HEK293T (cell line): ENCODE measurements around the gene SLC22A12.

Source experiments
- CTCF ChIA-PET: fragments of 350-600 bp; formaldehyde crosslinking; extraction: SDS; loops from one replicate; lab custom pipeline; 2021; ENCODE audit warnings: antibody characterized with exemption, inconsistent platforms; lab: Yijun Ruan, JAX
- POLR2A ChIA-PET: fragments of 350-600 bp; formaldehyde crosslinking; extraction: SDS; loops from one replicate; lab custom pipeline; 2020; ENCODE audit warnings: antibody characterized with exemption, inconsistent platforms; lab: Yijun Ruan, JAX
- DNase-seq: peaks from one replicate; pipeline ENCODE4 v3.0.0; 2012; ENCODE audit warnings: mixed read lengths; ENCODE audit errors: extremely low spot score
- ARNT ChIP-seq: fragments of 450-650 bp; IDR thresholded peaks from 2 replicates; pipeline ENCODE4 v1.6.1; 2017; ENCODE audit warnings: mild to moderate bottlenecking
- BHLHE40 ChIP-seq: fragments of 450-650 bp; IDR thresholded peaks from 2 replicates; pipeline ENCODE4 v1.6.1; 2016; ENCODE audit warnings: mild to moderate bottlenecking, moderate library complexity, borderline replicate concordance
- CTBP1 ChIP-seq: fragments of 450-650 bp; IDR thresholded peaks from 2 replicates; pipeline ENCODE4 v1.6.1; 2016; ENCODE audit warnings: borderline replicate concordance
- ELF4 ChIP-seq: fragments of 450-650 bp; IDR thresholded peaks from 2 replicates; pipeline ENCODE4 v1.6.1; 2017; ENCODE audit warnings: antibody characterized with exemption
- FOXA1 ChIP-seq: fragments of 450-650 bp; IDR thresholded peaks from 2 replicates; pipeline ENCODE4 v1.6.1; 2016; ENCODE audit warnings: mild to moderate bottlenecking
- FOXK2 ChIP-seq: fragments of 450-650 bp; IDR thresholded peaks from 2 replicates; pipeline ENCODE4 v1.6.1; 2016; ENCODE audit warnings: mild to moderate bottlenecking
- HDGF ChIP-seq: fragments of 450-650 bp; IDR thresholded peaks from 2 replicates; pipeline ENCODE4 v1.6.1; 2017; ENCODE audit warnings: antibody characterized with exemption, borderline replicate concordance
- L3MBTL2 ChIP-seq: fragments of 450-650 bp; conservative IDR thresholded peaks from 2 replicates; pipeline ENCODE4 v1.6.1; 2016; ENCODE audit warnings: mild to moderate bottlenecking
- LEF1 ChIP-seq: fragments of 450-650 bp; IDR thresholded peaks from 2 replicates; pipeline ENCODE4 v1.6.1; 2017; ENCODE audit warnings: mild to moderate bottlenecking, borderline replicate concordance
- NFRKB ChIP-seq: fragments of 450-650 bp; IDR thresholded peaks from 2 replicates; pipeline ENCODE4 v1.6.1; 2016; ENCODE audit warnings: mild to moderate bottlenecking, moderate library complexity
- SP1 ChIP-seq: fragments of 450-650 bp; IDR thresholded peaks from 2 replicates; pipeline ENCODE4 v1.6.1; 2017
- SUZ12 ChIP-seq: fragments of 450-650 bp; IDR thresholded peaks from 2 replicates; pipeline ENCODE4 v1.6.1; 2016; ENCODE audit warnings: mild to moderate bottlenecking
- ZNF384 ChIP-seq: fragments of 450-650 bp; IDR thresholded peaks from 2 replicates; pipeline ENCODE4 v1.6.1; 2016
- TF ChIP-seq, protein P1 (sequence below): fragments of 450-650 bp; IDR thresholded peaks from 2 replicates; pipeline ENCODE4 v1.6.1; 2016

SLC22A12 gene

DNA sequence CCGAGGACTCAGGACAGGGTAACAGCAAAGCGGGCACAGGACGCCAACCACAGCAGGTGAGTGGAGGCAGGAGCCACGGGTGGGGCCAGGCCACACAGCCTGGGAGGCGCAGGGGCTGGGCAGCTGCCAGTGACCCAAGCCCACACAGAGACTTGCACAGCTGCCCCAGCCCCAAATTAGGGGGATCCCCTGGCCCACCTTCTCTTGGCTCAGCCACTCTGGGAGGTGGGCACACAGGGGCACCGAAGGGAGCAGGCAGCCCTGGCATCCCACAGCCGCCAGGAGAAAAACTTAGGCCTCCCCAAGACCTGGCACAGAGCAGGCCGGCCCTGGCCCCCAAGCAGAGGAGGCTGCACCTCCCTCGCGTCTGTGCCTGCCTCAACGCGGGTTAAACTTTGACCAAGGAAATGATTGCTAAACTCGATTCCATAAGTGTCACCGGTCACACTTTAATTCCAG lies at the start of gene SLC22A12:
Gene SLC22A12, plus strand, starts transcription at position 458 of the 459 bp plus-strand sequence. CDS start 337 bp downstream, outside the sequence.
- CTCF ChIA-PET, result no interaction called here
- POLR2A ChIA-PET, result no interaction called here
- TF ChIP-seq CTBP1 (no peak), FOXA1 (no peak), ELF4 (no peak), ARNT (no peak), LEF1 (no peak), SP1 (no peak), ZNF384 (no peak), FOXK2 (no peak), BHLHE40 (no peak)
- TF ChIP-seq, protein P1, sequence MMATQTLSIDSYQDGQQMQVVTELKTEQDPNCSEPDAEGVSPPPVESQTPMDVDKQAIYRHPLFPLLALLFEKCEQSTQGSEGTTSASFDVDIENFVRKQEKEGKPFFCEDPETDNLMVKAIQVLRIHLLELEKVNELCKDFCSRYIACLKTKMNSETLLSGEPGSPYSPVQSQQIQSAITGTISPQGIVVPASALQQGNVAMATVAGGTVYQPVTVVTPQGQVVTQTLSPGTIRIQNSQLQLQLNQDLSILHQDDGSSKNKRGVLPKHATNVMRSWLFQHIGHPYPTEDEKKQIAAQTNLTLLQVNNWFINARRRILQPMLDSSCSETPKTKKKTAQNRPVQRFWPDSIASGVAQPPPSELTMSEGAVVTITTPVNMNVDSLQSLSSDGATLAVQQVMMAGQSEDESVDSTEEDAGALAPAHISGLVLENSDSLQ, result no peak
- DNase-seq, result no peak

DNA sequence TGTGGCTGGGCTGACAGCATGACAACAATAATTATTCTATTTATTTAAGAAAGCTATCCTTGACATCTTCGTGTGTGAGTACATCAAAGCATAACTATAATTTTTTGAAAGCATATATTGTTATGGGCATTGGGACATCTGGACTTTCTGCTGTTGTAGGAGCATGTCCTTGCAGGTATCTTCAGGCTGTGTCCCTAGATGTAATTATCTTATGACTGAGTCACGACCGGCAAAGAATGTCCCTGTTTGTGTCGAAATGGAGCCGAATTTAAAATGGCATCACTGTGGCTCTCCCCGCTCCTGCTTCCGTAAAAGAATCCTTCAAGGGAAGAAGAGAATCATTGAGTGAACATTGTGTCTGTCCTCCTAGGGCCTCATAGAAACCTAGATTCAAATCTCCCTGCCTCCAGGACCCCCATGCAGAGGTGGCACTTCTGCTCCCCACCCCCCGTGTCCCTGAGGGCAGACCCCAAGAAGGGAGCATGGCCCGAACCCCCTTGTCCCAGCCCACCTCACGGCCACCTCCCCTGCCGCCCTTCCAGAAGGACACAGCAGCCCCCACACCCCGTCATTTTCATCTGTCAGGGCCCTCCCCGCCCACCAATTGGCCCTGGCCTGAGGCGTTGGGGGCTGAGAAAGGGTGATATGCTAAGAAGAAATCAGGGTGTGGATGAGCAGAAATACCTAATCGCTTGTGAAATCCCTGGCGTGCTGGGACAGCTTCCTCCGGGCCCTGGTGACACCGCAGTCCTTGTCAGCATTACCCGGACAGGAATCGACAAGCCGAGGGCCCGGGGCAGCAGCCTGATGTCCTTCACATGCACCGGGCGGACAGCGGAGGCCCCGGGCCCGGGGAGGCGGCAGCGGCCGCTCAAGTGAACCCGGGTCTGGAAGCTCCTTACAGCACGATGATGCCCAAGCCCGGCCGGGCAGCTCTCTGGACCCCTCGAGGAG lies 48.6 kb upstream of the SLC22A12 start:
- TF ChIP-seq NFRKB (no peak), FOXA1 (no peak), L3MBTL2 (no peak), LEF1 (no peak)
- TF ChIP-seq, protein P1, result no peak
- ChIA-PET CTCF (interaction anchor here (0.9 kb wide), 1 partner anchor 53 kb away, joined by 3 read pairs; no protein-coding TSS in a partner anchor), POLR2A (no interaction called here)
- no peak for DNase-seq

DNA sequence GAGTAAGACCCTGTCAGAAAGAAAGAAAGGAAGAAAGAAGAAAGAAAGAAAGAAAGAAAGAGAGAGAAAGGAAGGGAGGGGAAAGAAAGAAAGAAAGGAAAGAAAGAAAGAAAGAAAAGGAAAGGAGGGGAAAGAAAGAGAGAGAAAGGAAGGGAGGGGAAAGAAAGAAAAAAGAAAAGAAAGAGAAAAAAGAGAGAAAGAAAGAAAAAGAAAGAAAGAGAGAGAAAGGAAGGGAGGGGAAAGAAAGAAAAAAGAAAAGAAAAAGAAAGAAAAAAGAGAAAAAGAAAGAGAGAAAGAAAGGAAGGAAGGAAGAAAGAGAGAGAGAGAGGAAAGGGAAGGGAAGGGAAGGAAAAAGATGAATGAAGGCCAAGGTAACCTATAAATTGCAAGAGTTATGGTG lies 47.2 kb upstream of the SLC22A12 start:
- no peak for DNase-seq
- ChIA-PET CTCF (no interaction called here), POLR2A (no interaction called here)
- no peak for TF ChIP-seq ELF4
- no peak for TF ChIP-seq HDGF
- TF ChIP-seq LEF1, result no peak

DNA sequence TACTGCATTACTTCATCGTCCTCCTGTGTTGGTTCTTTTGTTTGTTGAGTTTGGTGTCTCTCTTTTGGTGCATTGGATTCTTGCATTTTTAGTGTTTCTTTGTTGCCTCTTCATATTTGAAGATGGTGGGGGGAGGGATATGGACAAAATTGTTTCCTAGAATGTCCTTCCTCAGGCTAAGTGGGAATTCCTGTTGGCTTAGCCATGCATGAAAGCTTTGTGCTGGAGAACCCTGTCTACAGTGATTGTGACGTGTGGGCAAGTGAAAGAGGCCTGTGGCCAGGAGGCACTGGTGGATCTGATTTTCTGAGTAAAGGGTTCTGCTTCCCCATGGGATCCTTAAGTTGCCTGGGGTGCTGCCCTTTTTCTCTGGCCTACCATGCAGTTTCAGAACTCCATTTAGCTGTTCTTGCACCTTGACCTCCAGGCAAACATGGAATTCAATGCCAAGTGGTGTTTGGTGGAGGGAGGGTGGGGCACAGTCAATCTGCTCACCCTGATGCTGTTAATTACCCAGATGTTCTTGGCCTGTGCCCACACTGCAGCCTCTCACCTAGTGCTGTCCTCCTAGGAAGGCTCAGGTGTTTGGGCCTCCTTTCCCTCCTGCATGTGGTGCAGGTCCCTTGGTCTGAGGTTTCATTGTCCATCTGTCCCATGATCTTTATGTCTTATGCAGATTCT lies 46.3 kb upstream of the SLC22A12 start:
- CTCF ChIA-PET, result no interaction called here
- no peak for DNase-seq
- POLR2A ChIA-PET, result no interaction called here
- TF ChIP-seq LEF1 (no peak), ZNF384 (no peak), ELF4 (no peak), ARNT (no peak), SUZ12 (no peak), CTBP1 (no peak), FOXK2 (no peak), NFRKB (no peak), SP1 (no peak), FOXA1 (no peak)

DNA sequence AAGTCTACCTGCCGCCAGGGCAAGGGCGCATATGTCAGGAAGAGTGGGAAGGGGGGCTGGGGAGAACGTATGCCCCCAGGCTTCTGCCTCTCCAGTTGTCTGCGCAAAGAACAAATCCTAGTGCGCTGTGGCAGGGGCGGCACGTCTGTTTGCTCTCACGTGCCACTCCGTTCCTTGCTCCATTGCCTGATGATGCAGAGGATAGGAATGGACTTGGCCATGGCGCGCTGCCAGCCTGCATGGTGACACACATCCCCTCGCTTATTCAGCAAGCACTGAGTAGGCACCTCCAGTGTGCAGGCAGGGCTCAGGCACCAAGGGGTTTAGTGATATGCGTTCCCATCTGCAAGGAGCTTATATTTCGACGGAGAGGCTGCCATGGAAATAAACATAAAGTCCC lies 45.4 kb upstream of the SLC22A12 start:
- DNase-seq, result no peak
- ChIA-PET CTCF (no interaction called here), POLR2A (no interaction called here)
- TF ChIP-seq ZNF384 (no peak), SUZ12 (no peak), ARNT (no peak), ELF4 (no peak), HDGF (no peak), FOXA1 (no peak), NFRKB (no peak), L3MBTL2 (no peak), SP1 (no peak), LEF1 (no peak), FOXK2 (no peak), CTBP1 (no peak)
- TF ChIP-seq, protein P1, result no peak

DNA sequence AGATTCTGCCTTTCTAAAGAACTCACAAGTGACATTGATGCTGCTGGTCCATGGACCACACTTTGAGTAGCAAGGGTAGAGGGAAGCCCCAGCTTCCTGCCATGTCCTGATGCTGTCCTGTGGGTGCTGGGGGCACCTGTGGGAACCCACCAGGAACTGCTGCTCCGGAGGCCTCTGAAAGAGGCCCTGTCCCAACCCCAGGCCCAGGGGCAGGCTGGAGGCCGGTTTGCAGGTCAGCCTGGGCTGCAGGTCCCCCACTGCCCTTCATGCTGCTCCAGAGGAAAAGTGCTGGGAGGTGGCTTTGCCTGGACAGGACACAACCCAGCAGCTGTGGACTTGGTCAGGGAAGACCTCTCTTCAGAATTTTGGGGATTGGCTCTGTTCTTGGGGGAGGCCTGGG lies 44.8 kb upstream of the SLC22A12 start:
- no peak for DNase-seq
- ChIA-PET POLR2A (no interaction called here), CTCF (no interaction called here)
- TF ChIP-seq SUZ12 (no peak), ELF4 (no peak)
- TF ChIP-seq, protein P1, result no peak
